HCT116 (cell line): ENCODE measurements around the gene CTNND2. TPM values are rescaled to one million over a fixed set of nuclear protein-coding genes. Genes with fewer than 3 reads are reported as not detected.

Experiments
- ATAC-seq: fragments of 200-7000 bp; cut with Tn5 transposase; 2 replicates; pipeline ENCODE4 v1.9.1; 2020; ENCODE audit warnings: mild to moderate bottlenecking, moderate library complexity
- BruUV-seq: library from RNA; stranded (reverse); fragments of 400-500 nt; replicated peaks from 2 replicates; lab custom pipeline; 2021; lab: Mats Ljungman, UMichigan
- CTCF ChIA-PET: fragments of 300-600 bp; sonication (Branson Sonifier 250); formaldehyde crosslinking; loops from one replicate; lab custom pipeline; 2021; ENCODE audit warnings: antibody characterized with exemption; lab: Charles Lee
- POLR2A ChIA-PET: fragments of 300-600, 350-600 bp; sonication (Branson Sonifier 250); formaldehyde crosslinking; loops from one replicate; lab custom pipeline; 2021; ENCODE audit warnings: antibody characterized with exemption; lab: Charles Lee
- RAD21 ChIA-PET, 2 experiments: fragments of 300-600 bp; sonication (Branson Sonifier 250); formaldehyde crosslinking; loops; one replicate each; lab custom pipeline; 2023; ENCODE audit warnings: low total read pairs in 2 of 2; ENCODE audit not compliant: uncharacterized antibody in 2 of 2, unreplicated experiment in 2 of 2, low non-redundant PET in 1 of 2; lab: Charles Lee
- DNase-seq: peaks from one replicate; pipeline ENCODE4 v3.0.0-alpha.2; 2010; ENCODE audit warnings: low read depth, low spot score
- H2AFZ ChIP-seq: fragments of 200-600 bp; shearing (Covaris generic), sonication (generic); 2 replicates; pipeline ENCODE4 v1.6.1; 2017; ENCODE audit warnings: low read depth, mixed run types, mixed read lengths, antibody characterized with exemption, low read length; ENCODE audit not compliant: poor library complexity, severe bottlenecking
- H3K27ac ChIP-seq: 2 replicates; pipeline ENCODE4 v1.5.1; 2012; ENCODE audit warnings: low read depth, low read length
- H3K27me3 ChIP-seq: fragments of 200-600 bp; sonication (generic); 2 replicates; pipeline ENCODE4 v1.6.1; 2016; ENCODE audit warnings: mixed run types, low read length, mixed read lengths; ENCODE audit not compliant: insufficient read depth
- H3K36me3 ChIP-seq, 2 experiments: fragments of 200-500 bp in 1 of 2; fragments of 200-600 bp in 1 of 2; sonication (Bioruptor generic) in 1 of 2; sonication (generic) in 1 of 2; 2 replicates each; pipeline versions ENCODE4 v1.5.1 to v1.6.1; 2014 to 2016; ENCODE audit warnings: low read length in 2 of 2, inconsistent platforms in 1 of 2, mixed read lengths in 1 of 2, mixed run types in 1 of 2; ENCODE audit not compliant: insufficient read depth in 2 of 2, control insufficient read depth in 1 of 2
- H3K4me1 ChIP-seq, 2 experiments: fragments of 200-600 bp in 1 of 2; sonication (generic) in 1 of 2; 2 replicates each; pipeline versions ENCODE4 v1.5.1 to v1.6.1; 2012 to 2017; ENCODE audit warnings: low read length in 2 of 2, inconsistent platforms in 1 of 2, mild to moderate bottlenecking in 1 of 2, mixed read lengths in 1 of 2, mixed run types in 1 of 2, moderate library complexity in 1 of 2; ENCODE audit not compliant: insufficient read depth in 2 of 2, control insufficient read depth in 1 of 2
- H3K4me2 ChIP-seq: fragments of 200-600 bp; sonication (generic); 2 replicates; pipeline ENCODE4 v1.6.1; 2017; ENCODE audit warnings: mixed run types, low read length, mixed read lengths
- H3K4me3 ChIP-seq, 2 experiments: fragments of 200-600 bp in 1 of 2; sonication (generic) in 1 of 2; replicated peaks in 1 of 2; 2 replicates each; pipeline ENCODE4 v1.5.1; 2011 to 2016; ENCODE audit warnings: low read length in 2 of 2, control low read depth in 1 of 2, low read depth in 1 of 2, mild to moderate bottlenecking in 1 of 2, mixed read lengths in 1 of 2, mixed run types in 1 of 2
- H3K79me2 ChIP-seq: fragments of 200-600 bp; sonication (generic); 2 replicates; pipeline ENCODE4 v1.6.1; 2017; ENCODE audit warnings: mild to moderate bottlenecking, mixed run types, low read length, moderate library complexity, mixed read lengths; ENCODE audit not compliant: insufficient read depth
- H3K9ac ChIP-seq: fragments of 200-600 bp; sonication (generic); 2 replicates; pipeline ENCODE4 v1.6.1; 2016; ENCODE audit warnings: low read length, mixed read lengths
- H3K9me2 ChIP-seq: fragments of 200-600 bp; sonication (generic), shearing (Covaris generic); 2 replicates; pipeline ENCODE4 v1.6.1; 2017; ENCODE audit warnings: mixed run types, mild to moderate bottlenecking, moderate library complexity; ENCODE audit not compliant: insufficient read depth
- H3K9me3 ChIP-seq, 2 experiments: fragments of 200-500 bp in 1 of 2; fragments of 200-600 bp in 1 of 2; sonication (Bioruptor generic) in 1 of 2; sonication (generic) in 1 of 2; 2 replicates each; pipeline ENCODE4 v1.6.1; 2014 to 2017; ENCODE audit warnings: low read length in 2 of 2, mixed read lengths in 2 of 2, inconsistent platforms in 1 of 2, low read depth in 1 of 2, mild to moderate bottlenecking in 1 of 2, mixed run types in 1 of 2, moderate library complexity in 1 of 2; ENCODE audit not compliant: control insufficient read depth in 1 of 2, insufficient read depth in 1 of 2
- H4K20me1 ChIP-seq: fragments of 200-600 bp; sonication (generic), shearing (Covaris generic); 2 replicates; pipeline ENCODE4 v1.6.1; 2017; ENCODE audit warnings: mixed run types, mild to moderate bottlenecking, moderate library complexity; ENCODE audit not compliant: insufficient read depth
- CTCF ChIP-seq, 3 experiments: fragments of 200-600 bp in 1 of 3; sonication (generic) in 1 of 3; IDR thresholded peaks in 2 of 3; conservative IDR thresholded peaks in 1 of 3; 2 replicates each; pipeline ENCODE4 v1.5.1; 2012 to 2017; ENCODE audit warnings: low read depth in 2 of 3, low read length in 2 of 3, antibody characterized with exemption in 1 of 3, borderline replicate concordance in 1 of 3, control low read depth in 1 of 3, mild to moderate bottlenecking in 1 of 3, mixed read lengths in 1 of 3, mixed run types in 1 of 3, moderate library complexity in 1 of 3; ENCODE audit not compliant: insufficient read depth in 1 of 3
- EZH2 ChIP-seq: fragments of 200-600 bp; sonication (generic); IDR thresholded peaks from 2 replicates; pipeline ENCODE4 v1.6.1; 2017; ENCODE audit warnings: antibody characterized with exemption, mixed run types
- POLR2A ChIP-seq: IDR thresholded peaks from 2 replicates; pipeline ENCODE4 v1.7.0; 2011; ENCODE audit warnings: borderline replicate concordance; ENCODE audit not compliant: insufficient read depth, insufficient read length; ENCODE audit errors: extremely low read depth
- RAD21 ChIP-seq: IDR thresholded peaks from 2 replicates; pipeline ENCODE4 v1.6.1; 2012; ENCODE audit warnings: low read depth, mild to moderate bottlenecking
- SP1 ChIP-seq: IDR thresholded peaks from 2 replicates; pipeline ENCODE4 v1.6.1; 2012; ENCODE audit warnings: low read depth
- TCF7L2 ChIP-seq: IDR thresholded peaks from 2 replicates; pipeline ENCODE4 v1.7.0; 2011; ENCODE audit warnings: borderline replicate concordance, inconsistent platforms; ENCODE audit not compliant: insufficient read depth, insufficient read length; ENCODE audit errors: extremely low read depth
- ZNF274 ChIP-seq: fragments of 200-500 bp; sonication (Bioruptor generic); IDR thresholded peaks from 2 replicates; pipeline ENCODE4 v1.6.1; 2014; ENCODE audit warnings: mild to moderate bottlenecking, low read depth, low read length, inconsistent platforms
- intact Hi-C: fragments of 100-400 bp; cut with micrococcal nuclease; formaldehyde crosslinking; loops from 2 replicates; pipeline ENCODE4 v1.10.0; 2022
- total RNA-seq: library from RNA; stranded (reverse); gene quantifications from one replicate; pipeline ENCODE4 v1.2.1, GENCODE V29; 2021; ENCODE audit not compliant: unreplicated experiment

The CTNND2 gene
- total RNA-seq, 1 experiment from 2014 or later = not detected

- H3K9me3 ChIP-seq = no peaks in the 10 kb centered on the region
- ChIA-PET POLR2A (no interaction called here), RAD21 (no interaction called here), CTCF (no interaction called here)
- H3K4me1 ChIP-seq = no peaks in the 10 kb centered on the region
- no peaks in the 10 kb centered on the region for H4K20me1 ChIP-seq
- H3K36me3 ChIP-seq = no peaks in the 10 kb centered on the region
- DNase-seq = no peak
- no peak overlapping the region for H3K9ac ChIP-seq
- H3K4me2 ChIP-seq = no peak overlapping the region
- no peak overlapping the region for H2AFZ ChIP-seq
- intact Hi-C loops = no loop called here
- H3K9me2 ChIP-seq = no peaks in the 10 kb centered on the region
- peaks cover 5% of the 10 kb centered on the region; the same call in 1 of the 2 replicates for H3K27me3 ChIP-seq
- H3K4me3 ChIP-seq = no peak overlapping the region
- no peak overlapping the region for H3K27ac ChIP-seq
- ATAC-seq = no peak
- no peak for TF ChIP-seq EZH2
- no peak for TF ChIP-seq POLR2A
- TF ChIP-seq SP1 = no peak
- no peaks in the 10 kb centered on the region for H3K79me2 ChIP-seq
- no TSS peak for BruUV-seq
Measured at GRCh38 chr5:11146171-11146570, 758.1 kb downstream of the CTNND2 start.

- BruUV-seq = no TSS peak
- DNase-seq (no peak), ATAC-seq (no peak)
- Histone ChIP-seq H3K27me3 (peaks cover 11% of the 10 kb centered on the region), H3K9me3 (no peaks in the 10 kb centered on the region), H4K20me1 (no peaks in the 10 kb centered on the region), H3K4me2 (no peak overlapping the region), H2AFZ (no peak overlapping the region), H3K4me1 (no peaks in the 10 kb centered on the region), H3K9ac (no peak overlapping the region), H3K27ac (no peak overlapping the region), H3K36me3 (no peaks in the 10 kb centered on the region), H3K4me3 (no peak overlapping the region), H3K79me2 (no peaks in the 10 kb centered on the region), H3K9me2 (no peaks in the 10 kb centered on the region)
- intact Hi-C loops = no loop called here
- TF ChIP-seq TCF7L2 = no peak
- TF ChIP-seq CTCF (IDR thresholded peaks at IDR 0.05 in 2 of 3, conservative IDR thresholded peaks at IDR 0.05 in 1 of 3; ENCODE audit: borderline replicate concordance in 1 of 3, insufficient read depth in 1 of 3, low read depth in 2 of 3, low read length in 2 of 3) = no peak
- TF ChIP-seq ZNF274 = no peak
- TF ChIP-seq EZH2 = no peak
- TF ChIP-seq RAD21 = no peak
- ChIA-PET CTCF (no interaction called here), POLR2A (no interaction called here), RAD21 (no interaction called here)
Measured at GRCh38 chr5:11143456-11144267, 760.6 kb downstream of the CTNND2 start.
